Activated CD8-positive, alpha-beta memory T cell treated with anti-CD3 and anti-CD28 coated beads, Interleukin-2, amount 50 U/mL, for 1 hour (primary cell): ENCODE results near the gene EPHA6.

Experiments
- DNase-seq: peaks from one replicate; pipeline ENCODE4 v3.0.0-alpha.2; 2020; ENCODE audit errors: extremely low read depth

Gene EPHA6

GRCh38 chr3:96813820-96814650, at the start of gene EPHA6:
Gene EPHA6, plus strand, starts transcription at chr3:96814594.
- DNase-seq = no peak

- DNase-seq = no peak
Observed at GRCh38 chr3:96776818-96777217, 37.6 kb upstream of the EPHA6 start.

GRCh38 chr3:96779810-96780209, 34.6 kb upstream of the EPHA6 start:
- DNase-seq = no peak

- DNase-seq = no peak
Observed at GRCh38 chr3:96796101-96796500, 18.3 kb upstream of the EPHA6 start.

GRCh38 chr3:96803870-96804269, 10.5 kb upstream of the EPHA6 start:
- DNase-seq = no peak

- no peak for DNase-seq
Observed at GRCh38 chr3:96806341-96806740, 8.1 kb upstream of the EPHA6 start.

GRCh38 chr3:96813134-96813819, 1.1 kb upstream of the EPHA6 start:
- no peak for DNase-seq

GRCh38 chr3:96814651-96815567, 515 bp downstream of the EPHA6 start:
- DNase-seq = no peak

- DNase-seq = no peak
Observed at GRCh38 chr3:96831175-96831574, 16.8 kb downstream of the EPHA6 start.

GRCh38 chr3:96833301-96833700, 18.9 kb downstream of the EPHA6 start:
- no peak for DNase-seq

GRCh38 chr3:96836153-96836915, 21.9 kb downstream of the EPHA6 start:
- no peak for DNase-seq

- DNase-seq = no peak
Observed at GRCh38 chr3:96843505-96844203, 29.3 kb downstream of the EPHA6 start.

- DNase-seq = no peak
Observed at GRCh38 chr3:96844204-96844514, 29.8 kb downstream of the EPHA6 start.

- no peak for DNase-seq
Observed at GRCh38 chr3:96852849-96853248, 38.5 kb downstream of the EPHA6 start.

GRCh38 chr3:96860882-96861281, 46.5 kb downstream of the EPHA6 start:
- no peak for DNase-seq

- no peak for DNase-seq
Observed at GRCh38 chr3:96863129-96863740, 48.8 kb downstream of the EPHA6 start.

- DNase-seq = no peak
Observed at GRCh38 chr3:96865605-96866004, 51.2 kb downstream of the EPHA6 start.

GRCh38 chr3:96869316-96869715, 54.9 kb downstream of the EPHA6 start:
- no peak for DNase-seq

- DNase-seq = no peak
Observed at GRCh38 chr3:96877510-96877909, 63.1 kb downstream of the EPHA6 start.

GRCh38 chr3:96900031-96900430, 85.6 kb downstream of the EPHA6 start:
- no peak for DNase-seq

- DNase-seq = no peak
Observed at GRCh38 chr3:96900566-96900965, 86.2 kb downstream of the EPHA6 start.
